M059J (cell line): Measurements from ENCODE around the gene PRKN. TPM values are rescaled to one million over a fixed set of nuclear protein-coding genes. Genes with fewer than 3 reads are reported as not detected.
"Not testable (repeated sequence)": the region's sequence is repeated elsewhere in the genome, so short reads cannot be mapped to it uniquely, and the experiment has no call there.

Experiments used
- DNase-seq: peaks from one replicate; pipeline ENCODE4 v3.0.0-alpha.2; 2012; ENCODE audit warnings: low read depth
- total RNA-seq: library from RNA; depleted of rRNA; stranded (reverse); fragments of >200 nt; shearing (Covaris generic); gene quantifications from 2 replicates; pipeline ENCODE4 v1.2.3, GENCODE V29; 2014

Gene PRKN
- total RNA-seq, 1 experiment from 2014 or later: 0.07 TPM

DNA sequence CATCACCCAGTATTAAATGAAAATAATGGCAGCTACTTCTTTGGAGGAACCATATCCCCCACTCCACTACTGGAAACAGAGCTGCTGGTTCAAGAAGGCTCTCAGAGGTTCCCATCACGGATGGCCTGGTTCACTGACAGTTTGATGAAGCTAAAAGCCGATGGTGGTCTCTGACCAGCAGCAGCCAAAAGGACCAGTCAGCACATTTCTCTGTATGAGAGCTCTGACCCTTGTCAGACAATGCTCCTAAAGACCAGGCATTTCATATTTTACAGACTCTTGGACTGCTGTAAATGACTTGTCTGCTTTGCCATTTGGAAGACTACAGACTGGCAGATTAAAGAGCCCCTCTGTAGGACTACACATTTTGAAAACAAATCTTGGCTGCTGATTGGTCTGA lies 16.6 kb downstream of the PRKN start:
- no peak for DNase-seq

DNA sequence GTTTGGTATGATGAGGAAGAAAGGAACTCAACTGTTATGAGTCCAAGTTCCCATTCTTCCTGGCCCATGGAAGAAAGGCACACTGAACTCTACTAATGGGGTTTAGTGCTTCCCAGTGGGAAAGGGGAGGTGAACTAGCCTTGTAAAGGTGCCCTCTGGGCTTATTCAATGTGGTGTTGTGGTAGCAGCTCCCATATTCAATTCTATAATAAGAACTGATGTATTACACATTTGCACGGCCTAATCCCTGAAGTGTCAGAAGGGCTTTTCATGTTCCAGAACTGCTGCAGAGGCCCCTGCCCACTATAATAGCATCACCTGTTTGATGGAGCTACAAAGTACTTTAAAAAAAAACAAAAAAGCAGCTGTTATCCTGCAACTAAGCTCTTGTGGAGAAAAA lies 17.1 kb downstream of the PRKN start:
- no peak for DNase-seq

DNA sequence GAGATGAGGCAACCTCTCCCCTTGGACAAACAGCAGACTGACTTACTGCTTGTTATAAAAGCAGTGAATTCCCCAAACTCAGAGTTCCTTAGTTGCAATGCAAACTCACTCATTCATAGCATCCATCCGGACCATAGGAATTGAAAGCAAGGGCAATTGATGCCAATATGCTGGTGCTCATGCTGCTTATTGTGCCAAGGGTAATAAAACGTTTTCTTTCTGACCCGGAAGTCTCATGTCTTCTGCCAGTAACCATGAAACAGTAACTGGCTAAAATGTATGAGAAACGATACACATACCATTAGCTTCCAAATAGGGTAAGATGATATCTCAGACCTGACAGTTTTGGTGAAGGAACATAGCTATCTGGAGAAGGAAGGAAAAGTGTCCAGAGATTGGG lies 18.1 kb downstream of the PRKN start:
- no peak for DNase-seq

DNA sequence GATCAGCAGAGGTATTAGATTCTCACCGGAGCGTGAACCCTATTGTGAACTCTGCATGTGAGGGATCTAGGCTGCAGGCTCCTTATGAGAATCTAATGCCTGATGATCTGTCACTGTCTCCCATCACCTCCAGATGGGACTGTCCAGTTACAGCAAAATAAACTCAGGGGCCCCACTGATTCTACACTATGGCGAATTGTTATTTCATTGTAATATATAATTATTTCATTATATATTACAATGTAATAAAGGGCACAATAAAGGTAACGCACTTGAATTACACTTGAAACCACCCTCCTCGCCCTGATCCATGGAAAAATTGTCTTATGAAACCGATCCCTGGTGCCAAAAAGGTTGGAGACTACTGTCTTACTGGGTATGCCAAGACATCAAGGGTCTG lies 18.6 kb downstream of the PRKN start:
- DNase-seq: no peak

DNA sequence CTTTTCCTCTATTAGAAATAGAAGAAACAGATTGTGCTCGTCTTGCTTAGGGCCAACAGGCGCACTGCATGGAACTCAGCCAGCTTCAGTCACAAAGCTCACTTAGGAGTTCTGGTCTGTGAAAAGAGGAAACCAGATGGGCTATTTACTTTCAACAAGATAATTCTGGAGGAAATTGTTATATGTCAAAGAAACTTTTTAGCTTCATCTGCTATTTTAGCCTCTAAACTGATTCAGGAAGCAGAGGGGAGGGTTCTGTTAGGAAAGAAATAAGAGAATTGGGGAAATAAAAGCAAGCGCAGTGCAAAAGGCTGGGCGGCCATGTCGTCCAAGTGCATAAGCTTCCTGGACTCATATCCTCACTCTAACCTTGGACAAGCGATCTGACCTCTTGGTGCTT lies 21.3 kb downstream of the PRKN start:
- DNase-seq: no peak

DNA sequence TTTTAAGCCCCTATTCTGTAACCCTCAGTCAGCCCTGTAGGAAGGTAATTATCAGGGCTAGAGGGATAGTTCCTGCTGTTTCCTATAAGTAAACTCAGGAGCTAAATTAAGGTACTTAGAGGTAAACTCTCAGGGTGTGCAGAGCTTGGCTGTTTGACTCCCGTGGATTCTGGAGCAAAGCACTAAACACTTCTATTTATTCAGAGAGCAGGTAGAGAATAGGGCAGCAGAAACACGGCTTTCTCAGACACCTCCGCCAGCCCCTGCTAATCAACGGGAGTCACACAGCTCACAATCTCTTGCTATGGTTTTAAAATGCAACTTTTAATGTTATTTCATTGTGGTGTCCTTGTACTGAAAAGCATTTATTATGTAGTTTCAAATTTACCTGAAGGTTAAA lies 21.8 kb downstream of the PRKN start:
- no peak for DNase-seq

DNA sequence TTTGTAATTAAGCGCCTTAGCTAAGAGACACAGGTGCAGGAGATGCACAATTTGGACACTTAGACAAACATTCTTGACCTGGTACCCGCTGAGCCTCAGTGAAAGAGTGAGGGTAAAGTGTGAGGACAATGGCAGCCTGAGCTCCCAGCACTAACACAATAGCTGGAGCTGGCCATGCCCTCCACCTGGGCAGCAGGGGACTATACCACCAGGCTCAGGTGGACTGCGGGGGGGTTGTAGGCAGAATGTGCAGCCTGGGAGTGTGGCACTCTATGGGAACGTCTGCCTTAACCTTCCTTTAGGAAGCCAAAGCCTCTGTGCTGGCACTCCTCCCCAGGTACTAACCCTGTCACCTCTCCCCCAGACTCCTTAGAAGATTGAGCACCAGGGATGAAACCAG lies 23.6 kb downstream of the PRKN start:
- no peak for DNase-seq

DNA sequence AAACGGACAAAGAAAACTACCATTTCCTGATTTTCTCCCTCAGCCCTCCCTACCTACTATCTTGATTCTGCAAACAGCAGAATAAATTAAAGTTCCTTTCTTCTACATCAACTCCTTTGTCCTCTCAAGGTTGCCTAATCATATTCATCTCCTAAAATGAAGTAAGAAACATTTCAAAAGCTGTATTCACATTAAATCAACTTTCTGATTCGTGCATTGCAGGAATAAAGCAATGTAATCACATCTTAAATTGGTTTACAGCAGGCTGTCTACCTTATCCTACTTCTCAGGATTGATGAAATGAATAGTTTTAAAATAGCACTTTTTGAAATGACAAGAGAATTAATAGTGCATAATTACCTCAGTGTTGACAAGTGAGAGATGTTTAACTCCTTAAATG lies 25.1 kb downstream of the PRKN start:
- DNase-seq: no peak

DNA sequence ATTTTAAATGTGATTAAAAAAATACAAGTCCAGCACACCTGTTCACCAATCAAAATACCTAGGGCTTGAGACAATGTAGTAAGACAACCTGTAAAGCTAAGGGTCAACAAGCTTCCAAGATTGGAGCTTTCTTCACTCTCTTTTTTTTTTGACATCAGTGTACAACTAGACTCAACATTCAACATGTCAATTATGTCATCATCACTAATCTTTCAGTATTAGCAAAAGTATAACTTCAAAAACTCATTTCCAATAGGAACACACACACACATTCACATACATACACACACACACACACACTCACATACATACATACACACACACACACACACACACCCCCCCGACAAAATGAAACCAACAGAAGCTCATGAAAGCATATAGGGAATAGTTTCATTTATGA lies 26.0 kb downstream of the PRKN start:
- no peak for DNase-seq

DNA sequence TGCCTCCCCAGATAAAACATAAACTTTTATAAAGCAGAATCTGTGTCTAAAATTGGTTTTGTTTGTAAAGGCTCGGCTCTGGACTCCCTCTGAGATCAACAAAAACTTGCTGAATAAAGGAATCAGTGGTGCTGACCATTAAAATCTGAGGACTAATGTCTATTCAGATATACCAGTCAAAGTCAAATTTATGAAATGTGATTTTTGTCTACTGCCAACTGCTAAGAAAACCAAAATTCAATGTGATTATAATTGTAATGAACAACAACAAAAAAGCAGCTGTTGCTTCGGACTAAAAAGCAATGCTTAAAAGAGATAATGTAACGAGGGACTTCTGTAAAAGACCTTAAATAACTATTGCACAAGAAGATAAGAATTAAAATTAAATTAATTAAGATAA lies 26.6 kb downstream of the PRKN start:
- no peak for DNase-seq

DNA sequence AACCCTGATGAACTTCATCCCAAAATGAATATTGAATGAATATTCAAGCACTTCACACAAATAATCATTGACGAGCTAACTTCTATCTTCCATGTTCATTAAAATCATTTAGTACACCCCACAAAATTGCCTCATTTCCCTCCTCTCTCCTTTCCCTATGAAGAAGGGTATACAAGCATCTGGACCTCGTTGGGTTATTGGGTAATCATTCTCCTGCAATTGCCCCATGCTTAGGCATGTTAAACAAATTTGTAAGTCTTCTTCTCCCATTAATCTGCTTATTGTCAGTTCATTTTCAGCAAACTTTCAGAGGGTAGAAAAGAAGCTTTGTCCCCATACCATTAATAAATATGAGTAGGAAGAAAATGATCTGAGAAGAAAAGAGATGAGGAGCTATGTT lies 27.6 kb downstream of the PRKN start:
- no peak for DNase-seq

DNA sequence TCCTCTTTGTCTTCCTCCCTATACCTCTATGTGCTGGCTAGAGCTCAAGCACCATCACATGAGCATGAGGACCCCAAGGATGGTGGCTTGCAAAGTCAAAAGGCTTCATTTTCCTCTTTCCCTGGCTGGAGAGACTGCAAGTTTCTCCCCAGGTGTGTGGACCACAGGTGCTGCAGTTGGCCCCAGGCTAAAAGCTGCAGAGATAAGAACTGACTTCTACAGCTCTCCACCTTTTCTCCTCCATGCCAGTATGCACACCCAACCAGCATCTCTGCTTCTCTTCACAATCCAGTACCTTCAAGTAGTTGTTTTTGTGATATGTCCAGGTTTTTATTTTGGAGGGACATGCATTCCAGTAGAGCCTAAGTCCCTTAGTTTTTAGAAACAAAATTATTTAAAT lies 29.1 kb downstream of the PRKN start:
- no peak for DNase-seq

DNA sequence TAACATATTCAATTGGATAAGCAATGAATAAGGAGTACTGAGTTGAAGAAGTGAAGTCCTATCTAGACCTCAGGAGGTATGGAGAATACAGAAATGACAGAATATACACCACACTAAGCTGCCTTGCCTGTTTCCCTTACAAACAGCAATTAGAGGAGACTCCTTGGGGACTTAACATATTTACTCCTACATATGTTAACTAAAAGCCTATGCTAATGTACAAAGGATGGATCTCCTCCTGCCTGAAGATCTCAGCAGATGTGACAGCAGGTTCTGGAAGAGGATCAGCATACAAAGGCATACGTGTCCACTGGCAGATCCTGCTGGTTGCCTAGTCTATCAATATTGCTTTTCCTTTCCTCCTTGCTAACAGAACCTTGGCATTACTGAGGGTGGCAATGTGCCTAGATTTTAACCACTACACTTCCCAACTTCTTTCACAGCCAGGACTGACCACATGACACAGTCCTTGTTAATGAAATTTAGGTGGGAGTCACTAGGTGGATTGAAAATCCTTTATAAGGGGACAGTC lies 29.6 kb downstream of the PRKN start:
- DNase-seq: no peak

DNA sequence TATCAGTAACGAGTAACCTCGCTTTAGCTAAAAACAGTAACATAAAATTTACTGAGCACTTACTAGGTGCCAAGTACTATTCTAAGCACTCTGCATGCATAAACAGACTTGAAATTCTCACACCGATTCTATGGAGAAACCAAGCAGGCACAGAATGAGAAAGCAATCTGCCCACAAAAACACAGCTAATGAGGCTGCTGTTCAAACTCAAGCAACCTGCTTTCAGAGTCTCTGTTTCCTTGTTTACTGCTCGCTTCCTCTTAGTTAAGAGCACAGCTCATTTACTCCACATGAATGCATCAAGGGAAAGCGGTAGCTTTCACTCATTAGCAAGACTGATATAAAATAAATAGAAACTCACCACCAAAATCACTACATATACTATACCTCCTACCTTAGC lies 37.4 kb downstream of the PRKN start:
- DNase-seq: no peak

DNA sequence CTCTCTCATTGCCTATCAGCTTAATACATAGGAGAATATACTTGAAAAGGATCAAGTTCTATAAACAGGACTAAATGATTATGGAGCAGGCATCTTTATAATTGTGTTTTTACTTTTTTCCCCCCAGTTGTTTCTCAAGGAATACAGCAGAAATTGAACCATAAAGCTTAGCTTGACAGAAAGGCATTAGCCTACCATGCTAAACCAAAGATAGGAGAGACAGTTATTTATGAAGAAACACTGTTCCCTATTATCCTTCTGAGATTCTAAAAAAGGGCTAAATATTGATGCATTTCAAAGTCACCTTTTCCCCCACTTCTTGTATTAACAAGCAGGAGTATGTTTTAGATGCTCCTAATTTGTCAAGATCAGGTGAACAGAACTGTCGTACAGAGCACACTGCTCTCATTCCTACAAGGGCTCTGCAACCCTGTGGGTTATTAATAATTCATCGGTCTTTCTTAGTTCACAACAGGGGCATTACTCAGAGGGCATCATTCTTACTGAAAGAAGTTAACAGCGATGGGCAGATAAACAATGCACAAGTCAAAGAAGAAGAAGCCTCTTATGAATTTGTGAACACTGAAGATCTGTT lies 38.7 kb downstream of the PRKN start:
- no peak for DNase-seq

DNA sequence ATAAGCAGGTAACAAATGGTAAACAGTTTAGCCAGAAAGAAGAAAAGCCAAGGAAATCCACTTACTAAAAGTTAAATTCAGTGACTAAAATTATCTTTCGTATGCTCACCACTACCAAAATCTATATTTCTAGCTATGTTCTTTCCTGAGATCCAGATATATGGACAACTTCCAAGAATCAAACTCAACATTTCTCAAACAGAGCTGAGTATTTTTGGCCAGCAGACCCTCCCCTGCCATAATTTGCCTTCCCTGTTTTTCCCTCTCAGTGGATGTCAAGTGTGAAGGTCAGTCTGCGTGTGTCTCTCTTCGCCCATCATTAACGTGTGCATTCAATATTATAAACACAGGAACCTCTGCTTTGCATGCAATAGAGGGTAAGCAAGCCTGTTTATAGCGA lies 42.0 kb downstream of the PRKN start:
- DNase-seq: no peak

DNA sequence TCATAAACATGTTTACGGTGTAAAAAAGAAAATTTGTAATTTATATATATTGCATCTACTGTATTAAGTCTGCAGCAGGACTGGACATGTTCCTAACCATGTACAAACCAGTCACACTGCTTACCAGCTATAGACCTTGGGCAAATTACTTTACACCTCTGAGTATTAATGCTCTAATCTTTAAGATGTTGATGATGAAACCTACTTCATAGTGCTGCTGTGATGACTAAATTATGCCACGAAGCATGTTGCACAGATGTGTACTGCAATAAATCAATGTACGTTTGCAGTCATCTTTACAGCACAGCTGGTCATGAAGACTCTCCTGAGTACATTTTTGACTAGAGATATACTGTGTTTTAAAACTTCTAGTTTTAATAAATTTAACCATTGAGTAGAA lies 42.6 kb downstream of the PRKN start:
- DNase-seq: no peak

DNA sequence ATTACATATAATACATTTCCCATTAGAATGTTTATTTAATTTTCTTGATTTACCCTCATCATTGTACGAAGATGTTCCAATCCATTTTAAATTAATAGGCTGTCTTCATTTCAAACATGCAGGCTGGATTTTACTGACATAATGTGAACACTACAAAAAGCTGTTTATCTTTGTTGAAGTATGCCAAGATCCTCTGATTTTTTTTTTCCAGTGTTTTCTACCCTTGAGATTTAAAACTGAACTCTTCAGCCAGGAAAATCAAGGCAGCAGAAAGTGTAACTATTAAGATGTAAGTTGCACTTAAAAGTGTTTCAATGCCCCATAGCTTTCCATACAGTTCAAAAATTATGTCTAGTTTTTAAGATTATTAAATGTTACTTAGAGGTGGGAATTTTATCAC lies 43.5 kb downstream of the PRKN start:
- DNase-seq: no peak

DNA sequence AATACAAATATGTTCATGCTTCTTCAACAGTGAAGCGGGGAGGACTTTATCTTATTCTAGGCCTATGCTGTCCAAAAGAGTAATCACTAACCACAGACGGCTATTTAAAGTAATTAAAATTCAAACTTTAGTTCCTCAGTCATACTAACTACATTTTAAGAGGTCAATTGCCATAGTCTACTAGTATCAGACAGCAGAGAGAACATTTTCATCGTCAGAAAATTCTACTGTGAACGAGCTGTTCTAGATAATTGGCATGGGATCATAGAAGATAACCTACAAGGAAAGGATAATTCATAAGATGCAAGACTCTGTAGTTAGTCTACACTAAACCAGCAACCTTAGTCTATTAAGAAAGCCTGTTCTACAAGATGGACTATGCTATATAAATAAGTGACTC lies 44.4 kb downstream of the PRKN start:
- no peak for DNase-seq

DNA sequence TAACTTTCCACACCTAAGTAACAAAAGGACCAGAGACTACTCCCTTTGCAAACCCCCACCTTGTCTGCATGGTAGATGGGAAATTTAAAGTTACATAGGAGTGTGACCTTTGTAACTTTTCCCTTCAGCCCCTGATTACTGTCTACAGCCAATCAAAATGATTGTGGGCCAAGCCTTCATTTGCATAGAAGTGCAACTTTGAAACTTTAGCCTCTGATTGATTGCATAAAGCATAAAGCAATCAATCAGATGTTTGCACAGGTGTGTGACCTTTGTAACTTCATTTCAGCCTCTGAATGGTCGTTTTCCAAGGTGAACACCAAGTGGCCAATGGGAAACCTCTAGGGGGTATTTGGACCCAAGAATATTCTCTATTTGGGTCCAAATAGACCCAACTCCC lies 46.1 kb downstream of the PRKN start:
- DNase-seq: no peak

DNA sequence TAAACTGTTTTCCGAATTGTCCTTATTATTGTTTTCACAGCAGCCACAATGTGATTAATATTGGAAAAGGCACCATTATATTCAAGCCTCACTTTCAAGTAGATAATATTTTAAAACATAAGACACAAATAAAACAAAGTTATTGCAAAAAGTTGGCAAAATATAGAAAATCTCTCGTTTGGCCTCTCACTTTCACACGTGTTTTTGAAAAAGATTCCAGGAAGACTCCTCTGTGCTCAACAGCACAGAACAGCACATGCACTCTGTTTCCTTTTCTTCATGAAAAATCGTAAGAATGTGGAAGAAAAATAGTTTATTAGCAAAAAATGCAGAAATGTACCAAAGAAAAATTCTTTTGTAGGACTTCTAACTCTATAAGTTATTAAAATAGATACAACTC lies 46.7 kb downstream of the PRKN start:
- DNase-seq: no peak

DNA sequence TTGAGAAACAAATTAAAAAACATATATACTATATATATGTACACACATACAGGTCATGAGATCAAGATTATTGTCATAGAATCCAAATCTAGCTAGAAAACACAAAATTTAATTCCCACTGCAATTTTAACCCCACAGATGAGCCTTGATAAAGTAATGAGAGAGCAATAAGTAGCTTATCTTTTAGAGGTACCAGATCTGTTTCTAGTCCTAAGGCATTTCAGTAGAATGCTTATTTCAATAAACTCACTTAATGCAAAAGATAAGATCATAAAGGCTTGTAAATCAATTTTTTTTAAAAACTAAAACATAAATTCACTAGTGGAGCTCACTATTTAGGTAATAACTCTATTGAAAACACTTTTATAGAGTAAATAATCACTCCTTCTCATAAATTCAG lies 47.2 kb downstream of the PRKN start:
- DNase-seq: no peak

DNA sequence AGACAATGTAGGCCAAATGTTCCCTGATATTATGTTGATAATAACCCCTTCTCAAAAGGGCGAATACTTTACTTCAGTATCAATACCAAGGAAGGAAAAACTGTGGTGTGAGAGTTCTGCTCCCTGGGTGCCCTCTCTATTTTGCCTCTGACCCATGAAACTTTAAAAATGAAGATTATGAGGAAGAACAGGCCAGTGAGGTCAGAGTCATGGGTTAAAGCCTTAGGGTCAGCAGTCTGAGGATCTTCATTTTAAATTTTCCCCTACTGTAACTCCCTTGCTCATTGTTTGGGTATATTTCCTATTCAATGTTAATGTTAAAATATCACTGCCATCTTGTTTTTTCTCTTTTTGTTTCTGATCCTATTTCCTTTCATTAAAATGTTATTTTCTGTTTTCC lies 47.9 kb downstream of the PRKN start:
- DNase-seq: no peak

DNA sequence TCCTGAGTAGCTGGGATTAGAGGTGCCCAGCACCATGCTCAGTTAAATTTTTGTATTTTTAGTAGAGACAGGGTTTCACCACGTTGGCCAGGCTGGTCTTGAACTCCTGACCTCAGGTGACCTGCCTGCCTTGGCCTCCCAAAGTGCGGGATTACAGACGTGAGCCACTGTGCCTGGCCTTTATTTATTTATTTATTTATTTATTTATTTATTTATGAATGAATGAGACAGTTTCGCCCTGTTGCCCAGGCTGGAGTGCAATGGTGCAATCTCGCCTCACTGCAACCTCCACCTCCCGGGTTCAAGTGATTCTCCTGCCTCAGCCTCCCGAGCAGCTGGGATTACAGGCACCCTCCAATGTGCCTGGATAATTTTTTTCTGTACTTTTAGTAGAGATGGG lies 48.7 kb downstream of the PRKN start:
- DNase-seq: not testable (repeated sequence)

DNA sequence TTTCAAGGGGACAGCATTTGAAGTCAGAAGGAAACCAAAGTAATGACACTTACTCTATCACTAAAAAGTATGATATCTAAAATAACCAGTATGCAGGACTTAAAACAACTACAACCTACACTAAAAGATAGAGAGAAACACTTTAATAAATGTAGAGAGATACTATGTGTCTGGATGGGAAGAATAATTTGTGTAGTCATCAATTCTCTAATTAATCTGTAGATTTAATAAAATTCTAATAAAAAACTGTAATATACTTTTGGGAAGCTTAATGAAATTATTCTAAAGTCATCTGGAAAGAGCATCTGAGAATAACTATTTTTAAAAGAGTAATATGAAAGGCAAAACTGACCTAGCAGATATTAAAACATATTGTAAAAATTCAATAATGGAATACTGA lies 52.1 kb downstream of the PRKN start:
- DNase-seq: no peak
